DMS153 treated with DMSO at 0.1 percent for 48 hours (cell line): ENCODE results near the gene ZNF451.

Experiments
- DNase-seq: peaks from one replicate; lab custom pipeline; 2025; ENCODE audit not compliant: unreplicated experiment; lab: John Stamatoyannopoulos, UW

The ZNF451 gene

GRCh38 chr6:57198926-57199636 lies 109.1 kb downstream of the ZNF451 start:
- DNase-seq: no peak

- no peak for DNase-seq
Measured at GRCh38 chr6:57201718-57202117, 111.7 kb downstream of the ZNF451 start.

- no peak for DNase-seq
Measured at GRCh38 chr6:57205550-57206328, 115.8 kb downstream of the ZNF451 start.

- no peak for DNase-seq
Measured at GRCh38 chr6:57207141-57207540, 117.2 kb downstream of the ZNF451 start.

DNA sequence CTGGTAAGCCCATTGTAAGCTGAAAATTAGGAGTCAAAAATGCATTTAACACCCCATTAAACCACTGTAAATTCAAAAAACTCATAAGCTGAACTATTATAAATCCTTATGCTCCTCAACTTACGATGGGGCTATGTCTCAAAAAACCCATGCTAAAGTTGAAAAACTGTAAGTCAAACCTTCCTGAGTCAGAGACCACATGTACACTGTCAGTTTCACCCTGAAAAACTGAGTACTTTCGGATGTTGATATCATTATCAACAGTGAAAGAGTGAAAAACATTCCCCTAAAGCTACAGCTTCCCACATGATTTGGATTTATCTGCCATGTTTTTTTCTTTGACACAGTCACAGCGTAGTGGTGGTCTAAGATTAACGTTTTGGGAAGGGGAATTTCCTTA lies 117.9 kb downstream of the ZNF451 start:
- DNase-seq: no peak

- no peak for DNase-seq
Measured at GRCh38 chr6:57209030-57209429, 119.0 kb downstream of the ZNF451 start.

- DNase-seq: no peak
Measured at GRCh38 chr6:57210060-57210459, 120.1 kb downstream of the ZNF451 start.

DNA sequence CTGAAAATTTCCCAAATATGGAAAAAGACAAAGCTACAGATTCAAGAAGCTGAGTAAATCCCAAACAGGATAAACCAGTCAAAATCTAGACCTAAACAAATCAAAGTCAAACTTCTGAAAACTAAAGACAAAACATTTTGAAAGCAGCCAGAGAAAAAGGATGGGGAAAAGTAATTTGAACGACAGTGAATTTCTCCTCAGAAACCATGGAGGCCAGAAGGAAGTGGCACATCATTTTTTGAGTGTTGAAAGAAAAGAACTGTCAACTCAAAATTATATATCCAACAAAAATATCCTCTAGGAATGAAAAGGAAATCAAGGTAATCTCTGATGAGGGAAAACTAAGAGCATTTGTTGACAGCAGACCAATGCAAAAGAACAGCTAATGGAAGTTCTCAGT lies 125.3 kb downstream of the ZNF451 start:
- no peak for DNase-seq

GRCh38 chr6:57216235-57217101 lies 126.5 kb downstream of the ZNF451 start:
- DNase-seq: no peak

GRCh38 chr6:57217270-57217669 lies 127.3 kb downstream of the ZNF451 start:
- no peak for DNase-seq
